Pulmonary artery endothelial cell (primary cell): ENCODE results near the gene COL6A1. TPM values are rescaled to one million over a fixed set of nuclear protein-coding genes. Genes with fewer than 3 reads are reported as not detected.
"Not testable (repeated sequence)": the region's sequence is repeated elsewhere in the genome, so short reads cannot be mapped to it uniquely, and the experiment has no call there.

ENCODE experiments used
- DNase-seq: peaks from one replicate; pipeline ENCODE4 v3.0.0-alpha.2; 2011; ENCODE audit warnings: low read depth, low spot score
- total RNA-seq: library from RNA; depleted of rRNA; stranded (reverse); fragments of >200 nt; gene quantifications from 2 replicates; pipeline ENCODE4 v1.2.3, GENCODE V29; 2014

COL6A1 gene
- total RNA-seq, 1 donor from 2014 or later, result 18.7 TPM

DNA sequence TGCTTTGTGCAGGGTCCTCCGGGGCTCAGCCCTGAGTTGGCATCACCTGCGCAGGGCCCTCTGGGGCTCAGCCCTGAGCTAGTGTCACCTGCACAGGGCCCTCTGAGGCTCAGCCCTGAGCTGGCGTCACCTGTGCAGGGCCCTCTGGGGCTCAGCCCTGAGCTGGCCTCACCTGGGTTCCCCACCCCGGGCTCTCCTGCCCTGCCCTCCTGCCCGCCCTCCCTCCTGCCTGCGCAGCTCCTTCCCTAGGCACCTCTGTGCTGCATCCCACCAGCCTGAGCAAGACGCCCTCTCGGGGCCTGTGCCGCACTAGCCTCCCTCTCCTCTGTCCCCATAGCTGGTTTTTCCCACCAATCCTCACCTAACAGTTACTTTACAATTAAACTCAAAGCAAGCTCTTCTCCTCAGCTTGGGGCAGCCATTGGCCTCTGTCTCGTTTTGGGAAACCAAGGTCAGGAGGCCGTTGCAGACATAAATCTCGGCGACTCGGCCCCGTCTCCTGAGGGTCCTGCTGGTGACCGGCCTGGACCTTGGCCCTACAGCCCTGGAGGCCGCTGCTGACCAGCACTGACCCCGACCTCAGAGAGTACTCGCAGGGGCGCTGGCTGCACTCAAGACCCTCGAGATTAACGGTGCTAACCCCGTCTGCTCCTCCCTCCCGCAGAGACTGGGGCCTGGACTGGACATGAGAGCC lies 22.7 kb downstream of the COL6A1 start:
- no peak for DNase-seq

DNA sequence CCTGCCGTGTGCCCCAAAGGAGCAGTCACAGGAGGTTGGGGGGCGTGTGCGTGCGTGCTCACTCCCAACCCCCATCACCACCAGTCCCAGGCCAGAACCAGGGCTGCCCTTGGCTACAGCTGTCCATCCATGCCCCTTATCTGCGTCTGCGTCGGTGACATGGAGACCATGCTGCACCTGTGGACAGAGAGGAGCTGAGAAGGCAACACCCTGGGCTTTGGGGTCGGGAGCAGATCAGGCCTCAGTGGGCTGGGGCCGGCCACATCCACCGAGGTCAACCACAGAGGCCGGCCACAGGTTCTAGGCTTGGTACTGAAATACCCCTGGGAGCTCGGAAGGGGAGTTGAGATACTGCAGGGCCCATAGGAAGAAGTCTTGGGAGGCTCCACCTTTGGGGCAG lies 23.5 kb downstream of the COL6A1 start:
- DNase-seq, result no peak

DNA sequence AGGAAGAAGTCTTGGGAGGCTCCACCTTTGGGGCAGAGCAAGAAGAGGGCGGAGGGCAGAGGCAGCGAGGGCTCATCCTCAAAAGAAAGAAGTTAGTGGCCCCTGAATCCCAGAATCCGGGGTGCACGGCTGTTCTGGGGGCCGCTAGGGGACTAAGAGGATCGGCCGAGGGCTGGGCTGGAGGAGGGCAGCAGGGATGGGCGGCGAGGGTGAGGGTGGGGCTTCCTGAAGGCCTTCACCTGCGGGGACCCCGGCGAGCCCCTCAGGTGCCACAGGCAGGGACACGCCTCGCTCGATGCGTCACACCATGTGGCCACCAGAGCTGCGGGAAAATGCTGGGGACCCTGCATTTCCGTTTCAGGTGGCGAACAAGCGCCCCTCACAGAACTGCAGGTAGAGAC lies 23.9 kb downstream of the COL6A1 start:
- no peak for DNase-seq

DNA sequence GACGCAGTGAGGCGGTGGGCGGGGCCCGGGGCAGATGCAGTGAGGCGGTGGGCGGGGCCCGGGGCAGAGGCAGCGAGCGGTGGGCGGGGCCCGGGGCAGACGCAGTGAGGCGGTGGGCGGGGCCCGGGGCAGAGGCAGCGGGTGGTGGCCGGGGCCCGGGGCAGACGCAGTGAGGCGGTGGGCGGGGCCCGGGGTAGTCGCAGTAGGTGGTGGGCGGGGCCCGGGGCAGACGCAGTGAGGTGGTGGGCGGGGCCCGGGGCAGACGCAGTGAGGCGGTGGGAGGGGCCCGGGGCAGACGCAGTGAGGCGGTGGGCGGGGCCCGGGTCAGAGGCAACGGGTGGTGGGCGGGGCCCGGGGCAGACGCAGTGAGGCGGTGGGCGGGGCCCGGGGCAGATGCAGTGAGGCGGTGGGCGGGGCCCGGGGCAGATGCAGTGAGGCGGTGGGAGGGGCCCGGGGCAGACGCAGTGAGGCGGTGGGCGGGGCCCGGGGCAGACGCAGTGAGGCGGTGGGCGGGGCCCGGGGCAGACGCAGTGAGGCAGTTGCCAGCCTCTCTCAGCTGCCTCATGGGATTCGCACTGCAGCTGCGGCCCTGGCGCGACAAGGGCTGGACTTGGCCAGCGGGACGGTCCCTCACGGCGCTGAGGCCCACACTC lies 24.4 kb downstream of the COL6A1 start:
- not testable (repeated sequence) for DNase-seq

DNA sequence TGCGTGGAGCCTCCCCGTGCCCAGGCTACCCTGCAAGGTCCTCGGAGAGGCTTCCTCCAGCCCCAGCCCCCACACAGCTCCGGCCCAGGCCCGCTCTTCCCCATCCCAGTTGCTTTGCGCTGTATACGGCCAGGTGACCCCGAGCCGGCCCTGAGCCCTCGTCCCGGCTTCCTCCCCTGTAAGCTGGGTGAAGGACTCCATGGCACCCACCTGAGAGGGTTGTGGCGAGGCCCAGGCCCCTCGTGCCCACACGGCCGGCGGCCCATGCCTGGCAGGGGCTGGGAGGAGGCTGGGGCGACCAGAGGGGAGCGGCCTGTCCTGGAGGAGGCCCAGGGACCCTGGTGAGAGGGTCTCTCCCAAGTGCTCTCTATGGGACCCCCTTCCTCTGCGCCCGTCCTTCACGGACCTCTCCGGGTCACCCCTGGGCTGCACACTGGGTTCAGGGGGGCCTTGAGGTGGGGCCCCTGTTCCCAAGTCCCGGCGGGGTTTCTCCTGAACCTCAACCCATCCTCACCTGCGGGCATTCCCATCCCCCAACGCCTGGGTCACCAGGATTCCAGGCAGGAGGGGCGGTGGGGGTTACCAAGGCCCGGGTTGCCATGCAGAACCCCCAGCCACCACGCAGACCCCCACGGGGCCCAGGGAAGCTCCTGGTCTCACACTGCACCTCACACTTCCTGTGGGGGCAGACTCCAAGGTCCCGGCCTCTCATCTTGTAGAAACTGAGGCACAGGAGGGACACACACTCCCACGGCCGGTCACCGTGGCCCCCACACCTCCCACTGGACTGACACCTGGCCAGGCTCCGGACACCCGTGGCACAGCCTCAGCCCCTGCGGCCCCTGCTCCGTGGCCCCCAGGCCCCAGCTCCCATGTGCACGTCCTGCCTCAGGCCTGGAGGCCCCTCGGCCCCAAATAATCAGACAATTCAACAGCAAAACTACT lies 25.2 kb downstream of the COL6A1 start:
- no peak for DNase-seq

DNA sequence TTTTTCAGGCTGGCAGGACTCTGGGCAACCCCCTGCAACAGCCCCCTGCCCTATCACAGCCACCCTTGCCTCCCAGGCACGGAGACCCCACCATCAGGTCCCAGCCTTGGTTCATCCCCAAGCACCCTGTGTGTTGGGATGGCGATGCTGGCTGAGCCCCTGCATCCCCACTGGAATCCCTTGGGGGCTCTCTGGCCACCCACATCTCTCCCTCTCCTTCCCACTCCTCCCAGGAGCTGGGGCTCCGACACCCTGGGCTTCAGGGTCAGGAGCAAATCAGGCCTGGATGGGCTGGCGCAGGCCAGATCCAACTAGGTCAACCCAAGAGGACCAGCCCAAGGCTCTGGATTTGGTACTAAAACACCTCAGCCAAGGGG lies 25.9 kb downstream of the COL6A1 start:
- DNase-seq, result no peak

DNA sequence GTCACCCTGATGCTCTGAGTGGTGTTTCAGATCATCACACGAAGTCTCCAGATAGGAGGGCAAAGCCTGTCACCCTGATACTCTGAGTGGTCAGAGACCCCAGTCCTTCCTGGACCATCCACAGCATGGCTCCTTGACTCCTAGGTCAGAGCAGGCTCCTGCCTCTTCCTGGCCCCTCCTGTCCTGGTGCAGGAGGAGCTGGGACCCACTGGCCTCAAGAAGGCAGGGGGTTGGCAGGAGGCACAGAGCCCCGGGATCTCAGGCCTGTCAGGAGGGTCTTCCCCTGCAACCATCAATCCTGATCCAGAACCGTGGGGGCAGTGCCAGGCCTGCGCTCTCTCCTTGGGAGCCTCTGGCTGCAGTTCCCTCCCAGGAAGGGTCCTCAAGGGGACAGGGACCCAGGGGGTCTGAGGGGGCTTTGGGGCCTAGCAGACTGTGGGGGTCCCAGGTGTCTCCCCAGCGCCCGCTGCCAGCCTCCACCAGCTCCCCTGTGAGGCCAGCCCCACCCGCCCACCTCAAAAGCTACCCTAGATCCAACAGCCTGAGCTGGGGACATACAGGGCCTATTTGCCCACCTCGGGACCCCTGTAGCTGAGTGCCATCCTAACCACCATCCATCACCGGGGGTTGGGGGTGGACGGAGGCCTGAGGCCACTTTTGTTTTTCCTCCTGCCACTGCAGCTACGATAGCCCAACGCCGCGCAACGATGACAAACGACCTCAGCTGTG lies 27.5 kb downstream of the COL6A1 start:
- no peak for DNase-seq

DNA sequence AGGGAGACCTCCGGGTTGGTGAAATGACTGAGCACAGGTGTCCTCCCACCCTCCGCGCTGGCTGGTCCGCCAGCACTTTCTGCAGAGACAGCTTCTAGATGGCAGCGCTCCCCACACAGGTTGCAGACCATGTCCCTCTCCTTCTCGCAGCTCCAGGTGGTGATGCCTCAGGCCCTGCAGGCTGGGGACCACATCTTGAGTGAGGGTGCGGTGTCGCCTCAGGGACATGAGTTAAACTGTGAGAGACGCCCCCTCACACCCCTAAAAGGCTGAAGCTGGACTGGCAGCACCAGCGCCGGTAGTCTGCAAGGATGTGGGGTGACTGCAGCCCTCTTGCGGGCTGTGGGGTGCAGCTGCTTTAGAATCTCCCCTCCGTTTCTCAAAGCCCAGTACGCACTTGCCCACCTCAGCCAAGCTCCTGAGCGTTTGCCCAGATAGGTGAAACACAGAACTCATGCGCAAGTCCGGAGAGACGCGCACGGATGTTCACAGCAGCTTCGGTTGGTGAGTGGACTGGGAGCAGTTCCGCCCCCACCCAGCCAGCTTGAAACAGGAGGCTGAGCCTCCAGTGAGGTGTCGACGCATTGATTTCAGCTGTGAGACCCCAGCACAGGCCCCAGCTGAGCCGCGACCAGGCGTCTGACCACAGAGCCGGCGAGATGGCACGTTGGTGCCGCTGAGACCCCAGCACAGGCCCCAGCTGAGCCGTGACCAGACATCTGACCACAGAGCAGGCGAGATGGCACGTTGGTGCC lies 28.6 kb downstream of the COL6A1 start:
- DNase-seq, result no peak

DNA sequence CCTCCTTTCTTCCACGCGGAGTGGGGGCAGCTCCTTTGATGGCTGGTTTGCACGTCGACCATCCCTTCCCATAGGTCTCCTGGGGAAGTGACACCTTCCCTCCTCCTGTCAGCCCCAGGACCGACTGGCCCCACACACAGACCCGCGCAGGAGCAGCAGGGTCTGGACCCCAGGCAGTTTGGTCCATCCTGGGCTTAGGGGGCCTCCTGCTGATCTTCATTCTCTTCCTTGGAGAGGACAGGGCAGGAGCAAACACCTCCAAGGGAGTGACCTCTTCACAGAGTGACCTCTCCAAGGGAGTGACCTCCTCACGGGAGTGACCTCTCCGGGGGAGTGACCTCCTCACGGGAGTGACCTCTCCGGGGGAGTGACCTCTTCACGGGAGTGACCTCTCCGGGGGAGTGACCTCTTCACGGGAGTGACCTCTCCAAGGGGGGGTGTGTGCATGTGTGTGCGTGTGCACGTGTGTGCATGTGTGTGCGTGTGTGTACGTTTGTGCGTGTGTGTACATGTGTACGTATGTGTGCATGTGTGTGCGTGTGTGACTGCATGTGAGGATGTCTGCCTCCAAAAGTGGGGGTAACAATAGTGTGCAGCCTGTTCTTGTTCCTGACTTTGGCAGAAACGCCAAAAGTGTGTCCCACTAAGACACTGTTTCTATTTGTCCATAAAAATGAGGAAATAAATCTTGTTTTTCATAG lies 29.8 kb downstream of the COL6A1 start:
- no peak for DNase-seq

DNA sequence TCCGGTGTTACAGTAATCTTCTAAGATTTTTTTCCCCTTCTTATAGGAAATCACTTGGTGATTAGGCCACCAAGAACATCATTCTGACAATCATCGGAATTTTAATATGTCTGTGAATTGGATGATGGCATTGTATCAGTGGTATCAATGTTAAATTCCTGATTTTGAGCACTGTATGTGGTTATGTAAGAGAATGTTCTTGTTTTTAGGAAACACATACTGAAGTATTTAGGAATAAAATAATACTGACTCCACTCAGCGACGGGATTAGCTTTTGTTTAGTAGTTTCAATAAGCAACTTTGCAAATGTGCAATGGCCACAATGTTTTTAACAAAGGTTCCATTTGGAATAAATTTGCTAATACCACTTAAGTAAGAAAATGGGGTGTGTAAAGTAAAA lies 30.6 kb downstream of the COL6A1 start:
- DNase-seq, result no peak

DNA sequence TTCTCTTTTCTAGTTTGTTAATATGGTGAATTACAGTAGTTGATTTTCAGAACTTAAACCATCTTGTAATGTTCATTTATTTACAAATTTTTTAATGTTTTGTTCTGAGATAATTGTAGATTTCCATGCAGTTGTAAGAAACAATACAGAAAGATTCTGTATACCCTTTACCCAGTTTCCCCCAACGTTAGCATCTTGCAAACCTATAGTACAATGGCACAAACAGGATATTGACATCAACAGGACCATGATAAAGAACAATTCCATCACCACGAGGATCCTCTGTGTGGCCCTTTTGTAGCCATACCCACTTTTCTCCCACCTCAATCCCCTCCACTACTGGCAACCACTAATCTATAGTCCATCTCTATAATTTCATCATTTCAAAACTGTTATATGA lies 33.3 kb downstream of the COL6A1 start:
- DNase-seq, result no peak

DNA sequence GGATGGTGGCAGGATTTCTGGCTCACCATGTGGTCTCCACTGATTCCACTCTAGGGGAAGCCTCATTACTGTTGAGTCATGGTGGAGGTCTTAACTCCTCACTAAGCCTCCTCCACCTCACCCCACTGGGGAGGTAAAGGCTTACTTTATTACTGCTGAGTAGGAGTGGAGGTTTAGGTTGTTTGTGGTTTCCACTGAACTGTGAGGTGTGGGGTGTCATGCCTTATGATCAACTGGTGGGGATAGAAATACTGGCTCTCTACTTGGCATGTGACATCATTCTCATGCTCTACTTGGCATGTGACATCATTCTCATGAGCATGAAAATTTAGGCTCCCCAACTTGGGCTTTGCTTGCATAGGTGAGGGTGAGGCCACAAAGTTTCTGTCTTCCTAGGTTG lies 35.6 kb downstream of the COL6A1 start:
- DNase-seq, result no peak

DNA sequence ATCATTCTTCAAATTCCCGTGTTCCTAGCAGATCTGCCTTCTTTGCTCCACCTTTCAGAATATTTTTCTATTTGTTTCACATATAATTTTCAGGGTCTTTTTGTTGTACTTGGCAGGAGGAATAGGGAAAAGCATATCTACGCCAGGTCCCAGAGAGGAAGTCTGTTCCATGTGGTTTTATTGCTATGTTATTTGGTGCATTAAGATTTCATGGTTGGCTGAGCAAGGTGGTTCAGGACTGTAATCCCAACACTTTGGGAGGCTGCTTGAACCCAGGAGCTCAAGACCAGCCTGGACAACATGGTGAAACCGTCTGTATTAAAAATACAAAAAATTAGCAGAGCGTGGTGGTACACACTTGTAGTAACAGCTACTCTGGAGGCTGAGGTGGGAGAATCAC lies 36.1 kb downstream of the COL6A1 start:
- no peak for DNase-seq

DNA sequence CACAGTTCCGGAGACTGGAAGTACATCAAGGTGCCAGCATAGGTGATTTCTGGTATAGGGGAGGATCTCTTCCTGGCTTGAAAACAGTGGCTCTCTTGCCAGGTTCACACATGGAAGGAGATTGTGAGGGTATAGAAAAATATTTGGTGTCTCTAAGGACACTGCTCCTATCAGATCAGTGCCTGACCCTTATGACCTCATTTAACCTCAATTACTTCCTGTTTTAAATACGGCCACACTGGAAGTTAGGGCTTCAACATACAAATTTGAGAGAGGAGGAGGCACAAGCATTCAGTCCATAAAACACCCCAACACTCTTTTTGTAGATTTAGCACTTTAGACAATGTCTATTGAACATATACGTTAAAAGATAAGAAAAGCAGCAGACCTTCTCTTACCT lies 37.0 kb downstream of the COL6A1 start:
- no peak for DNase-seq

DNA sequence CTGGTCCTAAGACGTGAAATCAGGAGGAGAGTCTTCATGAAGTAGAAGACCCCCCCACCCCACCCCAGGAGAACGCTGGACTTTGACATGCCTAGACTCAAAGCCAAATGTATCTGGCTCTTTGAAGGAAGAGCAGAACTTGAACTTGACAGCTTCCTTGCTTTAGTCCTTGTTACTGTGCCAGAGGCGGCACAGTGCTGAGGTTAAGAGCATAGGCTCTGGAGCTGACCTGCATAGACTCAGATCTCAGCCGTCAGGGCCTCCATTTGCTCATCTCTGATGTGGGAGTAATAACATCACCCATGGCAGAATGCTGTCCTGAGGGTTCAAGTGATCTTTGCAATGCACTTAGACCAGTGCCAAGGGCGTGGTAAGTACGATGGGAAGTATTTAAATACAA lies 39.0 kb downstream of the COL6A1 start:
- no peak for DNase-seq

DNA sequence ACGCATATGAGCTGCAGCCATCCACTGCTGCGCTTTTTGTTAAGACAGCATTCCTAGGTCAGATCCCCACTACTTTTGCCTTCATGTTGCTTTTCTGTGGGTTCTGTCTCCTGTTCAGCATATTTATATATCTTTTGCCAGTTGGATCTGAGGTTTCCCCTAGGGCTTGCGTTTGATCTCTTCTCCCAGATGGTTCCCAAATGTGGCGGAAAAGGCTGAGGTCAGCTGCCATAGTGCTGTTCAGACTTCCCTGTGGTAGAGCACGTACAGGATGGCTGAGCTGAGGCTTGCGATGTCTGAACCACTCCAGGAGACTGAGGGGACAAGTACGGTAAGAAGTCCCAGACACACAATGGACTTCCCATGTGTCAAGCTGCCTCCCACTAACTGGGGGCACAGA lies 39.8 kb downstream of the COL6A1 start:
- DNase-seq, result no peak

DNA sequence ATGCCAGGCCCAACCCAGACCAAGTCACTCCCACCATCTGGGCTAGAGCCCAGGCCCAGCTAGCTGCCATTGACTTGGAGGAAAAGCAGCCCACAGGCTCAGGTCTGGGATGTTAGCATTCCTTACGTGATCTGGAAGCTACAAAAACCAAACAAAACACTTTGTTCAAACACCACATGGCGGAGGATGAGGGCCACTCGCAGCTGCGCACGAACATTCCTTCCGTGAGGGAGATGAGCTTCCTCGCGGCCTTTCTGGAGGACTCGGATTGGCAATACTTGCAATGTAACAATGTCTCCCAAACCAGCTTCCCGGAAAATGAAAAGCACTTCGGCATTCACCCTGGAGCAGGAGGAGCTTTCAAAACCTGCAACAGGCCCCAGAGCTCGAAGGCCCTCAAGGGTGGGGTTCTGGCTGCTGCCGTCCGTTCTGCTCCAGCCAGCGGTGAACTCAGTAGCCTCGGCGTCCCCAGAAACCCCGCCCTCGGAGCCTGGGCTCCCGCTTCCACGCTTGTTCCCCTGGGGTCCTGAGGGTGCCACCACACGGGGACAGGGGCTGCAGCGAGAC lies 40.5 kb downstream of the COL6A1 start:
- no peak for DNase-seq

DNA sequence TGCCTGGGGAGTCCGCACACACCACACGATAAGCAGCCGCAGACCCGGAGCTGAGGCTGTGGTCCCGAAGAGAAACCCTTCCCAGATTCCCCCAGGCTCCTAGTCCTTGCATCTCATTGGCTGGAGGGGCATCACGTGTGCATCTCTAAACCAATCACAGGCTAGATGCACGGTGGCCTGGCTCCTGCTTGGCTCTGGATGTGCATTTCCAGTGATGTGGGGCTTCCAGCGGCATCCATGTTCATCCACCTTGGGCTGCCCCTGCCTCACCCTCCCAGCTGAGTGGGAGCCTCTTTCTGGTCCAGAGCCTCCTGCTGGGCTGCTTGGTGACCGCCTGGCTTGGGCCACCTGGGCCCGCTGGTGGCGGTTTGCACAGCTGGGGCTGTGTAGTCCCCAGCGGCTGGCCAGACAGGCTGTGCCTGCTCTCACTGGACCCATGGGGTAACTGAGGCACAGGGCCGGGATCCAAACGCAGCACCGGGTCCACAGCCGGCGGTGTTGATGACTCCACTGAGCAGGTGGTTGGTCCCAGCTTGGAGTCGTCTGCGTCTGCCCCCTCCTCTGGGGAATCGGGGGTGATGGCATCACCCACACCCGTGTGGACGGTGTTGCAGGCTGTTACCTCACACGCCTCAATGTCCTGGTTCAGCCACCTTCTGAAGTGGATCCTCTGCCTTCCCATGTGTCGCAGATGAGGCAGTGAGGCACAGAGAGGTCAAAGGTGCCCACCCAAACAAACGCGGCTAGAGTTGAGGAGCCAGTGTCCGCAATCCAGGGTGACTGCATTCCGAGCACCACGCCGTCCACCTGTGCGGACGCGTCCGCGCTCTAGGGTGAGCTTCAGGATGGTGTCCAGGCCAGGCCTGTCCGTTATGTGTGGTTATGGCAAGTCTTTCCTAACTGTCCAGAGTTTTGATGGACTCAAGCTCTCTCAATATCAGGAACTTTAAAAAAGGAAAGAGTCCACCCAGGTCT lies 41.3 kb downstream of the COL6A1 start:
- no peak for DNase-seq

DNA sequence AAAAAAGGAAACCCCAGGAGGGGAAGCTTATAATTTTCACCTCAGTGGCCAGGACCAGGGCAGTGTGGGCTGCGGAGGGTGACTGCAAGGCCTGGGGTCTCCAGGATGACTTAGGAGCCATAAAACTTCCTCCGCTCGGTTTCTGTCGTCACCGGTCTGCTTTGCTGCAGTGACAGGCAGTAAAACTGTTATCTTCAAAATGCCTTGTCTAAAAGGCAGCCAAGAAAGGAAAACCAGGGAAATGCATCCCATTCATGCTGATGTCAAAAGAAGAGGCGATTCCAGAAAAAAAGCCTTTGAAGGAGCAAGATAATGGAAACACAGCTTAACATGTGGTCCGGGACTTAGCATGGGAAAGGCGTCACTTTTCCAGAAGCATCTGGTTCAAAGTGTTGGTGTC lies 42.0 kb downstream of the COL6A1 start:
- no peak for DNase-seq
